GM19035 (cell line): Measurements from ENCODE around the gene ZDHHC19.

Experiments used
- ATAC-seq: cut with Tn5 transposase; IDR thresholded peaks from one replicate; pipeline ENCODE4 v1.9.1; 2021; ENCODE audit not compliant: unreplicated experiment

The ZDHHC19 gene

GRCh38 chr3:196150481-196150880 lies 60.7 kb downstream of the ZDHHC19 start:
- no peak for ATAC-seq

GRCh38 chr3:196149831-196150301 lies 61.3 kb downstream of the ZDHHC19 start:
- no peak for ATAC-seq

- no peak for ATAC-seq
Observed at GRCh38 chr3:196149375-196149774, 61.8 kb downstream of the ZDHHC19 start.
